Measurements from ENCODE around the gene JMY.

Gene JMY, protein sequence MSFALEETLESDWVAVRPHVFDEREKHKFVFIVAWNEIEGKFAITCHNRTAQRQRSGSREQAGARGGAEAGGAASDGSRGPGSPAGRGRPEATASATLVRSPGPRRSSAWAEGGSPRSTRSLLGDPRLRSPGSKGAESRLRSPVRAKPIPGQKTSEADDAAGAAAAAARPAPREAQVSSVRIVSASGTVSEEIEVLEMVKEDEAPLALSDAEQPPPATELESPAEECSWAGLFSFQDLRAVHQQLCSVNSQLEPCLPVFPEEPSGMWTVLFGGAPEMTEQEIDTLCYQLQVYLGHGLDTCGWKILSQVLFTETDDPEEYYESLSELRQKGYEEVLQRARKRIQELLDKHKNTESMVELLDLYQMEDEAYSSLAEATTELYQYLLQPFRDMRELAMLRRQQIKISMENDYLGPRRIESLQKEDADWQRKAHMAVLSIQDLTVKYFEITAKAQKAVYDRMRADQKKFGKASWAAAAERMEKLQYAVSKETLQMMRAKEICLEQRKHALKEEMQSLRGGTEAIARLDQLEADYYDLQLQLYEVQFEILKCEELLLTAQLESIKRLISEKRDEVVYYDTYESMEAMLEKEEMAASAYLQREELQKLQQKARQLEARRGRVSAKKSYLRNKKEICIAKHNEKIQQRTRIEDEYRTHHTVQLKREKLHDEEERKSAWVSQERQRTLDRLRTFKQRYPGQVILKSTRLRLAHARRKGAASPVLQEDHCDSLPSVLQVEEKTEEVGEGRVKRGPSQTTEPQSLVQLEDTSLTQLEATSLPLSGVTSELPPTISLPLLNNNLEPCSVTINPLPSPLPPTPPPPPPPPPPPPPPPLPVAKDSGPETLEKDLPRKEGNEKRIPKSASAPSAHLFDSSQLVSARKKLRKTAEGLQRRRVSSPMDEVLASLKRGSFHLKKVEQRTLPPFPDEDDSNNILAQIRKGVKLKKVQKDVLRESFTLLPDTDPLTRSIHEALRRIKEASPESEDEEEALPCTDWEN

DNA sequence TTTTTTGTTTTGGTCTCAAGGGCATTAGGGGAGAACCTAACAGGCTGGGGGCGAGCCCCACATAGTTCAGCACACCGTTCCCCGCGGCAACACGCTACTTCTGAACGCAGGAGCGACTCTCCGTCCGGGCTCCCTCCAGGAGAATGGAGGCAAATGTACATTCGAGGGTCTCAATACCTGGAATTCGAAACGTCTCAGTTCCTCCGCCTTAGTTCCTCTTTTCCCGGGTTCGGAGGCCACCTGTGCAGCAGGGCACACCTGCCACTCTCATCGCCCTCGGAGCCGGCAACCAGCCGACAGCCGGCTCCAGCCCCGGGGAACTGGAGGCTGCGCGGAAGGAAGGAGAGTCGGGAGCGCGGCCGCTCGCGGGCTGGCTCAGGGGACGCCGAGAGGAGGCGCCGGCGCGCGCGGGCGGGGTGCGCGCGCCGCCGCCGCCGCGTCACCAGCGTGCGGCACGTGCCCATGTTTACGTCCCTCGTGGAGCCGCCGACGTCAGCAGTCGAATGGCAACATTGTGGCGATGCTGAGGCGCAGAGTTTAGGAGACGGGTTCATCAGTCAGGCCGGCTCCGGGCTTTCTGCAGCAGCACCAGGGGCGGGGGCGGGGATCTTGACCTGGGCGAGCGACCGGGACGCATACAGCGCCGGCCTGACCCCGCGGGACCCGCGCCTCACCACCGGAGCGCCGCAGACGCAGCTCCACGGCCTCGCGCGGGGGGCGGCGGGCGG lies at the start of gene JMY:
TSS of gene JMY (plus strand) at position 498 of the 728 bp plus-strand sequence. CDS start 520 bp downstream, outside the sequence.
- DNase-seq = peak; percentile 71 to 75

DNA sequence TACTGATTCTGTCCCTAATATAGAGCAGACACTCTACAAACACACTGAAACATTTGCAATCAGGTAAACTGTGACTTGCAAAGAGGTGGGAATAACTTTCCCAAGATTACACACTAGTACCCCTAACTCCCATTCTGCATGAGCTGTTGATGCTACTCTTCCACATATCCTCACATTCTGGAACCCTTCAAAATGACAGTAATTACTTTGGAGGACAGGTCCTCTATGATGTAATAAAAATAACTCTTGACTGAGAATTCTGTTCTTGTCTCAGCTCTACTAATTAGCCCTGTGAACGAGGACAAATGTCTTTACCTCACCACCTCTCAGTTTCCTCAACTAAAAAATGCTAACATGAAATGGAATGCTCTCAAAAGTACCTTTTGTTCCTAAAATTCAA lies 49.5 kb upstream of the JMY start:
- no peak for DNase-seq

DNA sequence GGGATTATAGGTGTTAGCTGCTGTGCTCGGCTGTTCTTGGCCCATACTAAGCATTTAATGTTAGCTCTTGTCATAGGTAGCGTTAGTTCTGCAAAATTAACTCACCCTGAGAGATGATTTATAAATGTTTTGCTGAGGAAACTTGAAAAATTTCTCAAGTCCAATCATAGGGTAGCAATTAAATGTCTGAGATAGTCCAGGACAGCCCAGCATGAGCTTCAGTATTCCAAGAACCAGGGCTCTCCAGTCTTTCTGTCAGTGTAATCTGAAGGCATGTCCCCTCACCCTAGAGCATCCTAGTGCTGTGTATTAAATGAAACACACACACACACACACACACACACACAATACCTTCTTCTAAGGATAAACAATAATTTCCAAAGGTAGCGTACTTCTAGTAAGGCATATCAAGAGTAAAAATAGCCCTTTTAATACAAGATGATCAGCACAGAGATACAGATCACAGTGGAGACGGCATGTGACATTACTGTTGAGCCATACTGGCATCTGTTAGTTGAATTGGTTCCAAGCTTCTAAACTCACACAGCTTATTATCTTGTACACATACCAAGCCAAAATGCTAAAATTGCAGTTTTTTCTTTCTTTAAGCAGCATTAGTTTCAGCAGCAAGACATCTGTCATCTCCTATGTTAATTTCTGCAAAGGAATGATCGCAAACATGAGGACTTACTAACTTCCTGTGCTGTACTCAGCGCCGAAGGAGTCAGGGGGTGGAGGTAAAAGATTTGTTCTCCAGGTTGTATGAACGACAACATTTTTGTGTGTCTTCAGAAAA lies 46.3 kb upstream of the JMY start:
- no peak for DNase-seq

DNA sequence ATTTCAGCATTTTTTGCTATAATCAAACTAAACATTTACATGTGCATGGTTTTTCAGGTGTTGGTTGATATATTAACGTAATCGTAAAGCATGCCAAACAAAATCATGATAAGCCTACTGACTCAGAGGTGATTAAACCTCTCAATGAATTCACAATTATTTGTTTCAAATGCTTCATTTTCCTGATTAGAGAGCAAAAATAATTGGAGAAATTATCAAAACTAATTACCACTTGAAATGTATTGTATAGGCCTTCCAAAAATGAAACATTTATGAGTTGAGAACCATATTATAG lies 45.7 kb upstream of the JMY start:
- no peak for DNase-seq

DNA sequence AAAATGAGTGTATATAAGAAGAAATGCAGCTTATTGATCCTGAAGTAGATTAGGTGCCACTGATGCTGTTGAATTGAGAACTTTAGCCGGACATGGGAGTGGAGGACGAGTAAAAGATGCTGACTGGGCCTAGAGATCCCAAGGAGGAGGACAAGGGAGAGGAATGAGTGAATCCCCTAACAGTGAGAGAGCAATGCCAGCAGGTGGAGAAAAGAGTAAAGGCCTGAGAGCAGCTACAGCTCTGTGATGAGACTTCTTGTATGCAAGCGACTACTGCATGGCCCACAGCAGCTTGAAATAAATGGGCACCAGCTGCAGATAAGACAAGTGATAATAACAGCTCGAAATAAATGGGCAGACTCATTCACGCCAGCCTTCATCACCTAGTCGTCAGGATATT lies 44.5 kb upstream of the JMY start:
- no peak for DNase-seq

DNA sequence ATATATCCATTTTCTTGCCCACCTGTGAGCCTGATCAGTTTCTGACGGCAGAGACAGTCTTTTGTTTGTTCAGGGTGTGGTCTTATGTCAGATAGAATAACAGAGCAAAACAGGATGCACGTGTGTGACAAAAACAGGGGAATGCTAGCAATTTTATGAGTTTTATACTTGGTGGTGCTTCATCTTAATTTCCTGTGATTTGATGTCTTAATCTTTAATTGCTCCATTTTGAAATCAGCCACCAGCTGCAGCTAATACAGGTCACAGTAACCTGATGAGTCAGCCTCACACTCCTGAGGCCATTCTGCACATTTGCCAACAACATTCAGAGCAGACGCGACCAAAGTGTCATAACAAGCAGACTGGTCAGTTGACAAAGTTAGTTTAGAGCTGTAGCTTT lies 42.3 kb upstream of the JMY start:
- no peak for DNase-seq

DNA sequence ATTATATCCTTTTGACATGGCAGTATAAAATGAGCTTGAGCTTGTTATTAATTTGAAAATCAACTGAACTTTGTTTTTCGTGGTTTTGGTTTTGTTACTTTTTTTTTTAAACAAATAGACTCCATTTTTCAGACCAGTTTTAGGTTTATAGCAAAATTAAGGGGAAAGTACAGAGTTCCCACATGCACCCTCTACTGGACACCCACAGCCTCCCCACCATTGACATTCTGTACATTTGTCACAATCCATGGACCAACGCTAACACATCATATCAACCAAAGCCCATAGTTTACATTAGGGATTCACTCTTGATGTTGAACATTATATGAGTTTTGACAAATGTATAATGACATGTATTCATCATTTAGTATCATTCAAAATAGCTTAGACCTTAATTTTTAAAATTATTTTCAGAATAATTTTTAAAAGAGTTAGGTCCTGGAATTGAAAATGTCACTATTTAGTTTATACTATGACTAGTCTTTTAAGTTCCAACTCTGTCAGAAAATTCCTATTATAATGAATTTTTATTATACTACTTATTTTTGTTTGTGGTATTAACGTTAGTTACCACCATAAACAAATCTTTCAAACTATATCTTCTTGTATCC lies 35.3 kb upstream of the JMY start:
- no peak for DNase-seq

DNA sequence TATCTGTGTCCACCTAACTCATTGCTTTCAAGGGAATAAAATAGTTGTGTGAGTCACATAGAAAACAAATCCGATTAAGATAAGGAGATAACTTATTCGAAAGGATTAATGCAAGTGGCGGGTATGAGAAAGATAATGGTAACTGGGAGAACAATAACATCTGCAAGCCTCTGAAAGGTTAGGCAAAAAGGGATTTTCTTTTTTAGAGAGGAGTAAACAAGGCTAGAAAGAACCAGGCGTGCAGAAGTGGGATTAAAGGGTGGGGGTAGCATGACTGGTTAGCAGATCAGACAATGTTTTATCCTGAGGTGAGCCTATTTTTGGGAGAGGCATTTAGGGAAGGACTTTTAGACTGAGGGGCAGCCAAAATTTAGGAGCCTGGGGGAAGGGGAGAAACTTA lies 34.7 kb upstream of the JMY start:
- no peak for DNase-seq

DNA sequence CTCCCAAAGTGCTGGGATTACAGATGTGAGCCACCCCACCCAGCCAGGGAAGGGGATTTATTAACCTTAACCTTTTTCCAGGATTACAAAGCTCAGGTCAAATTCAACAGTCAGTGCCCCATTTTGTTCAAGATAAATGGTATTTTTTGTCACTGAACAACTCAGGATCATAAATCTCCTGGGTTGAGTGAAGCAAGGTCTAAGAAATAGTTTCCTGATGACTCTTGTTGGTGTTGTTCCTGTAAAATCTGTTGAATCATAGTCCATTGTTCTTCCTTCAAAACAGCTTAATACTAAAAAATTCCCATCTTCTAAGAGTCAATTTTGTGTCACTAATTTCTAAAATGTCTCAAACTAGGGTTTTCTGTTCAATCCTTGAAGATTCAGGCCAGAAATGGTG lies 33.9 kb upstream of the JMY start:
- no peak for DNase-seq

DNA sequence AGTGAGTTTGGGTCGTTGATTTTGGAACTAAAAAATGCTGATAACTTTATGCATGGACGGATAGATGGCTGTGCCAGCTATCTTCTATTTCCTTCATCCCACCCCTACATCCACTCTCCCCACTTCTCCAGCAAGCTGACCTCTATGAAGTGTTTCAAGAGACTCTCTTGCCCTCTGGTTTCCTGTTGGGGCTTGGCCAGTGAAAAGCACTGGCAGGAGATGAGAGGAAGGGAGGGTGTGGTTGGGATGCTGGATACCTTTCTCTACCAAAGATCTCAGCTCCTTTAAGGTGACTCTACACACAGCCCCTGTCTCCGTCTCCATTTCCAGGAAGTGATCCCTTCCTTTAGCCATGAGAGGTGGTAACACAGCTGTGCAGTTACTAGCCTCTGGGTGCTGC lies 30.0 kb upstream of the JMY start:
- DNase-seq = no peak

DNA sequence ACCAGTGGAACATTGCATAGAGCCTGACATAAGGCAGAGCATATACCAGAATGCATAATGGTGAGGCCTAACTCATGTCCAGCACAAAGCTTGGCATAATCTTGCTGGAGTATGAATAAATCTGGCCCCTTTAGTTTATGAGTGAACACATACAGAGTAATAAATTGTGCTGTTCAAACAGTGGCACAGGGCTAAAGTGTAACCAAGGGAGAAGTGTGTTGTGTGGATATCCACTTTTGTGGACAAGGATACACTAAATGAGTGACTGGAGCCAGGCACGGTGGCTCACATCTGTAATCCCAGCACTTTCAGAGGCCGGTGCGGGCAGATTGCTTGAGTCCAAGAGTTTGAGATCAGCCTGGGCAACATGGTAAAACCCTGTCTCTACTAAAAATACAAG lies 29.4 kb upstream of the JMY start:
- no peak for DNase-seq

DNA sequence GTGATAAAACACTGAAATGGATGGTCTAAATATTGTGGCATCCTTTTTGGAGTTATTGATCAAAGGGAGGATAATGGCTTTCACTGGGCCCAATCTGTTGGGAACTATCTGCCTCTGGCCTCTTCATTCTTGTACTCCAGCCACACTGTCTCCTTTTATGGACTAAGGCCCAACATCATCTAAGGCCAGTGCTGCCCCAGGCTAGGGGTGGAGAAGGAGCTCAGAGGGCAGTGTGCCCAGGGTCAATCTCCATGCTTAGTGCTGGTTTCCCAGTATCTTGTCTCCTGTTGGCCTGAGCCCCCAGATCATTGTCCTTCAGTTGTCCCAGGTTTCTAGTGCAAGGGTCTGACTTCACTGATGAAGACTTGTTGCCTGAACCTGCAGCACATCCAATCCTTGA lies 26.4 kb upstream of the JMY start:
- no peak for DNase-seq

DNA sequence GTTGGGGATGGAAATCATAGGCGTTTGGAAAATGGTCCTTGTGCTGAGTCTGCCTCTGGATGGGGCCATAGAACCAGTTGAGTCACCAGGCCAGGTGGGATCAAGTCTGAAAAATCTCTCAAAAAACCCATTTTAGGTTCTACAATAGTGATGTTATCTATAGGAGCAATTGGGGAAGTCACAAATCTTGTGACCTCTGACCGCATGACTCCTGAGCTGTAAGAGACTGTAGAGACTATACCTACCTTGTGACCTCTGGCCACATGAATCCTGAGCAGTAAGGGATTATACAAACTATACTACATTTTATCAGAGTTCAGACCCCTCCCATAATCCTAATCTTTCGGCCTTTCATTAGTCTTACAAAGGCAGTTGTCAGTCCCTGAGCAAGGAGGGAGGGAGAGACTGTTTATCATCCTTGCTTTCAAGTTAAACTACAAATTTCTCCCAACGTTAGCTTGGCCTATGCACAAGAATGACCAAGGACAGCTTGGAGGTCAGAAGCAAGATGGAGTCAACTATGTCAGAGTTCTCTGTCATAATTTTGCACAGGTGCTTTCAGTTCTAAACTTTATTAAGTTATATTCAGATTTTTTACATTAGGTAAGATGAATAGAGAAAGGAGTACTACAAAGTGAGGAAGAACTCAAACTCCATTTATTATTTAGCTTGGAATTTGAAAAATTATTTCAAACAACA lies 11.5 kb upstream of the JMY start:
- no peak for DNase-seq

DNA sequence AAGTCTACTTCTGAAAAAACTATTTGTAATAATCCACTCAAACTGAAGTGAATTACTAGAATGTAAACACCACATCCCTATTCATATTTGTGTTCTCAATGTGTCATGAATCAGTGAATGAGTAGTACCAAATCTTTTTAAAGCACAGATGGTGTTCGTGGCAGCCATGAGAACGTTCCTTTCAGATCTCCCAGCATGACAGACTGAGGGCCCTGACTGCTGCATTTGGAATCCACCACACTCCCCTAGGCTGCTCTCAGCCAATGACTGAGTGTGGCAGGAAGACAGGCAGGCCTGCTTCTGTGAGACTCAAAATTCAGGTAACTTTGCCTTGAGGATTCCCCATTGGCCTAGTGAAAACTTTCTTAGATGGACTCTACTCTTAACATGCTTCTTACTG lies 10.9 kb upstream of the JMY start:
- no peak for DNase-seq

DNA sequence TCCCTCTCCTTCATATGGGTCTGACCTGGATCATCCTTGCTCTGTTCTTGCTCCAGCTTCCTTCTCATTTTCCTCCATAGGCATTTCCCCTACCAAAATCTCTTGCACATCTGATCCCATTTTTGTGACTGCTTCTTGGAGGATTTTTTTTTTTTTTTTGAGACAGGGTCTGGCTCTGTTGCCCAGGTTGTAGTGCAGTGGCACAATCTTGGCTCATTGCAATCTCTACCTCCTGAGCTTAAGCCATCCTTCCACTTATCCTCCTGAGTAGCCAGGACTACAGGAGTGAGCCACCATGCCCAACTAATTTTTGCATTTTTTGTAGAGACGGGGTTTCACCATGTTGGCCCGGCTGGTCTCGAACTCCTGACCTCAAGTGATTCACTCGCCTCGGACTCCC lies 10.5 kb upstream of the JMY start:
- no peak for DNase-seq

DNA sequence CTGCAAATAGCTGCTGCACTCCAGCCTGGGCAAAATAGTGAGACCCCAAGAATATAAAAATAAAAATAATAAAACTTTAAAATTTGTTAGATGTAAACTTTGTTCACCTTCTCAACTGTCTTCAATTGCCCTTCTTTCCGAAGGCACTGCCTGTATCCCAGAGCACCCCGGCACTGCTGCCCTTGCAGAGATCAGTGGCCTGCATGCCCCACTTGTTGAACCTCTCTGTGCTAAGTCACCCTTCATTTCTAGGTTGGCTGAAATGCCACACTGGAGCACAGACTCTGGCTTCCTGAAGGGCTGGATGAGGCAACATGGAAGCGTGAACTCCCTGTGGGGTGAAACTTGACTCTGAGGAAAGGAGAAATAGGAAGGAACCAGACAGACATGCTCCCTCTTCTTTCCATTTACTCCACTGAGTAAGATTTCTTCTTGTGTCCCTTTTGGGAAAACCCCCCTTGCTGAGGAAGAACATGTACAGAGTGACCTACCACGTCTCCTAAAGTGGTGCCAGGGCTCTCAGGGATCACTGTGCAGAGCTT lies 8.4 kb upstream of the JMY start:
- DNase-seq = no peak

DNA sequence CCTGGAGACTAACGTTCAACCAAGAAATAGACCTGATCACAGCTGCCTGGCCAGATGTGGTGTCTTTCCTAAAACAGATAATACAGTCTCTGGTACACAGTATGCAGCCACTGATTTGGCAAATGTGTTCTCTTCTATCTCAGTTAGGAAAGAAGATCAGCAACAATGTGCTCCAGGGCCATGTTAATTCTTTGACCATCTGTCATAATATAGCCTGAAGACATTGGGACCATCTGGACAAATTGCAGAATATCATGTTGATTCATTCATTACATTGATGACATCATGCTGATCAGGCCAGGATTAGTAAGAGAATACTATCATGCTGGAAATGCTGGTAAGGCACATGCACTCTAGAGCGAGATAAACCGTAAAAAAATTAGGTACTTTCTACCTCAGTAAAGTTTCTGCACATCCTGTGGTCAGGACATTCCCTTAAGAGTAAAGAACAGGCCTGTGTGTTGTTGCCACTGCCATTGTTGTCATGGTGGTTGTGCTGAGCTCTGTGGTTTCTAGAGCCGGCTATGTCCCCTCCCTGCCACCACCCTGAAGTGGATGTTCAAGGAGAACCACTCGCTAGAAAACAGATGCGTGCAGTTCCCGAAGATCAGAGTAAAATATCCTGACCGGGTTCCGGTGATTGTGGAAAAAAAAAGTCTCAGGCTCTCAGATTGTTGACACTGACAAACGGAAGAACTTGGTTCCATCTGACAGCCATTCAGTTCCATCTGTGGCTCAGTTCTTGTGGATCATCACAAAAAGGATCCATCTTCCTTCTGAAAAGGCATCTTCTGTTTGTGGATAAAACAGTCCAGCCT lies 6.4 kb upstream of the JMY start:
- DNase-seq = no peak

DNA sequence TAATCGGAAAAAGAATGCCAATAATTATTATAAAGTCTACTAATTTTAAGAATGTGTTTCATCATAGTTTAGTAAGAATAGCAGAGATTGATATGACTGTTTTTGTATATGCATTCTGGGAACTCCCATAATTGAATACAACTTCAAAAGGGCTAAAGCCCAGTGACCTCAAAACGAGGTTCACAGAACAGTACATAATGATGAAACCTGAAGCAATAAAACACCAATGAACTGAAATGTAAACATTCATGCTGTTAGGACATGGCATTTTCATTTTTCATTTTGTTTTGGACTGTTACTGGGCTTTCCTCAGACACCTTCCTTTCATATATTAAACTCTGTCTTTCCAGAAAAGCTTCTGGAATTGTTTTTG lies 684 bp upstream of the JMY start:
- DNase-seq = no peak

DNA sequence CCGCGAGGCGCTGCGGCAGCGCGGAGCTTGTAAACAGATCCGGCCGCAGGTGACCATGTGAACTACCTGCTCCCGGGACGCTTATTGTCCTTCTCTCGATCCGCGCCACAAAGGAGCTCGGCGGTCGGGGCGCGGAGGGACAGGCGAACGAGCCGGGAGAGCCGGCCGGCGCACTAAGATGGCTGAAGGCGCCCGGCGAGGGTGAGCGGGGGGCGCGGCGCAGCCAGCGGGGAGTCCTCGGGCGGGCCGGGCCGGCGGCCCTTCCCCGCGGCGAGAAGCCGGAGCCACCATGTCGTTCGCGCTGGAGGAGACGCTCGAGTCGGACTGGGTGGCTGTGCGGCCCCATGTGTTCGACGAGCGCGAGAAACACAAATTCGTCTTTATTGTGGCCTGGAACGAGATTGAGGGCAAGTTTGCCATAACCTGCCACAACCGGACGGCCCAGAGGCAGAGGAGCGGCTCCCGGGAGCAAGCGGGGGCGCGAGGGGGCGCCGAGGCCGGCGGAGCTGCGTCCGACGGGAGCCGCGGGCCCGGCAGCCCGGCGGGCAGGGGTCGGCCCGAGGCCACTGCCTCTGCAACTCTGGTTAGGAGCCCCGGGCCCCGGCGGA lies 535 bp downstream of the JMY start:
- DNase-seq = peak; percentile 16 to 20
